GM21447 (cell line): ENCODE results near the gene LMF1.
"Not testable (repeated sequence)": the region's sequence is repeated elsewhere in the genome, so short reads cannot be mapped to it uniquely, and the experiment has no call there.

Experiments
- ATAC-seq: cut with Tn5 transposase; IDR thresholded peaks from one replicate; pipeline ENCODE4 v1.9.1; 2021; ENCODE audit not compliant: unreplicated experiment

Gene LMF1

DNA sequence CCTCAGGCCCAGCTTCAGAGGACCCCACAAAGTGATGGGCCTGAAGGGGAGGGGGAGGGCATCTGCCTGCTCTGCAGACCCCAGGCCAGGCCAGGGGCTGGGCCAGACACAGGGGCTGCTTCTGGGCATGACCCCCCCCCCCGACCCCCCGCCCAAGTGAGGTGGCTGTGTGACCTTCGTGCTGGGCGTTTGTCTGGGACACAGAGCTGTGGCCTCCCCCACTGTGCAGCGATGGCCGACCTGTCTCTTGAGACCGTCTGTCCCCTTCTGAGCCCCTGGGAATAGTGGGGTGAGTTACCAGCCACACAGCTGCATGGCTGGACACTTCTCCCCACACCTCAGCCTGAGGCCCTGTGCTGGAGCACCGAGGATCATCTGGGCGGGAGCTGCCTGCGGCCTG is 135.4 kb downstream of the LMF1 start:
- no peak for ATAC-seq

- no peak for ATAC-seq
Observed at GRCh38 chr16:833411-833810, 137.4 kb downstream of the LMF1 start.

DNA sequence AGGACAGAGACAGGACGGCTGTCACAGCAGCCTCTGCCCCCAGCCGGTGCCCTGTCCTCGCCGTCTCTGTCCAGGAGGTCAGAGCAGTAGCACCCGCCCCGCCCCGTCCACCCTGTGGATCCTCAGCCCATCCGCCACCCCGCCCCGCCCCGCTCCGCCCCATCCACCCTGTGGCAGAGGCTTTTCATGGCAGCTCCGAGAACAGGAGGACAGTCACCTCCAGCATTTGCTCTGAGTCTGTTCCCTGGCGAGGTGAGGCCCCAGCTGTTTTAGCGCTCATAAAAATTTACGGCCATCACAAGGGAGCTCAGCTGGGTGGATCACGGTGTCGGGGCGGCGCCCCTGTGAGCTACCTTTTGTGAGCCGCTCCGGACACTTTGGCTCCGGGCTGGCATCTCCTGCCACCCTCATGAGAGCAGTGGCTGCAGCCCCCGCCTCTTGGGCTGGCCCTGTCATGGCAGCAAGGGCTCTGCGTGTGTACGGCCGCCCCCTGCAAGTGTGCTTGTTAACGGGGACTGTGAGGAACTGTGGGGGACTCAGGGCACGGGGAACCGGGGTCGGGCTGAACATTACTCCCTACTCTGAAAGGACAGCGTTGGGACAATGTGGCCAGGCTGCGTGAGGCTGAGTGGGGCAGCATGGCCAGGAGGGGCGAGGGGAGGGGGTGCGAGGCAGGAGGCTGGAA is 138.0 kb downstream of the LMF1 start:
- ATAC-seq, result no peak

GRCh38 chr16:831571-832413 is 139.0 kb downstream of the LMF1 start:
- no peak for ATAC-seq

- ATAC-seq, result no peak
Observed at GRCh38 chr16:830871-831570, 139.8 kb downstream of the LMF1 start.

DNA sequence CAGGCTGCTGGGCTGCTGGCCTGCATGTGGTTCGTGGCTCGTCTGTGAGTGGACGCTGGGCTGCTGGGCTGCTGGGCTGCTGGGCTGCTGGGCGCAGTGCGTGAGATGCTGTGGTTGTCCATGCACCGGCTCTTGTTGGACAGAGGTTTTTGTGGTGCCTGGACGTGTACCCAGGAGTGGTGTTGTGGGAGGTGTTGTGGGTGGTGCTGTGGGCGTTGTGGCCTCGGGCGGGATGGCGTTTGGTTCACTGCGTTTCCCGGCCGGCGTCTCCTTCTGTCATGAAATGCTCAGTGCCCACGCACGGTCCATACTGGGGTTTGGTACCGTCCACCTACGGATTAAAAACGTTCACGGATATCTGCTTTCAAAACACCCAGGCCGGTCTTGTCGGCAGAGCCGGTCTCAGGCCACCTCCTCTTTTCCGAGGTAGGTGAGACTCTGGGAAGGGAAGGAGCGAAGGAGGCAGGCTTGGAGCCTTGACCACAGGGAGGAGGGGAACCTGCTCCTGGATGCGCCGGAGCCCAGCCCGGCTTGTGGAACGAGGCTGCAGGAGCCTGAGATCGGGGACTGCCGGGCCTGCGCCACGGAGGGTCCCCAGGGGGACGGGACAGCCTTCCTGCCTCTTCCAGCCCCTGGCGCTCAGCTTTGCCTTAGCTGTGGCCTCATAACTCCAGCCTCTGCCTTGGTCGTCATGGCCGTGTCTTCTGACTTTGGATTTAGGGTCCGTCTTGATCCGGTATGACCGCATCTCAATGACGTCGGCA is 140.5 kb downstream of the LMF1 start:
- no peak for ATAC-seq

DNA sequence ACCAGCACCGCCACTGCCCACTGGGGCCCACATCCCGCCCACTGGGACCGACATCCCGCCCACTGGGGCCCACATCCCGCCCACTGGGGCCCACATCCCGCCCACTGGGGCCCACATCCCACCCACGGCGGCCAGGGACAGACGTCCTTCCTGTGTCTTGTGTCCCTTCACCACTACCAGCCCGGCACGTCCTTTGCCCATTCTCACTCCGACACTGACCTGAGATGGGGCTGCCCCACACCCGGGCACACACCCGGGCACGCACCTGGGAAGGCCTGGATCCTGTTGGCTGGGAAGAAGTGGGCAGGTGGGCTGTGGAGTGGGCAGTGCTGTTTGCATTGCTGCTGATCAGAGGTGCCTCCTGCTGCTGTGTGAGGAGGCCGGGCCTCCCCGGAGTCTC is 141.9 kb downstream of the LMF1 start:
- no peak for ATAC-seq

DNA sequence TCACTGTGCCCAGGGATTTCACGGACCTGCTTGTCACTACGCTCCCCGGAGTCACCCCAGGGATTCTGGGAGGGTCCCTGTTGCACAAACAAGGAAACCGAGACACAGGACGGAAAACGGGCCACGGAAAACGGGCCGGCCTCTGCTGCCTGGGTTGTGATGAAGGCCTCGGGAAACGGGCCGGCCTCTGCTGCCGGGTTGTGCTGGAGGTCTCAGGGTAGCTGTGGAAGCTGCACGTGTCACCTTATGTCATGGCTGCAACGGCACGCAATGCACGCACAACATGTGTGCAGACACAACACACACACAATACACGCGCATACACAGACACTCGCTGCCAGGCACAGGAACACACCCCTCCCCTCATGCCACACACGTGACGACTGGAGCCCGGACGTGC is 143.3 kb downstream of the LMF1 start:
- no peak for ATAC-seq

DNA sequence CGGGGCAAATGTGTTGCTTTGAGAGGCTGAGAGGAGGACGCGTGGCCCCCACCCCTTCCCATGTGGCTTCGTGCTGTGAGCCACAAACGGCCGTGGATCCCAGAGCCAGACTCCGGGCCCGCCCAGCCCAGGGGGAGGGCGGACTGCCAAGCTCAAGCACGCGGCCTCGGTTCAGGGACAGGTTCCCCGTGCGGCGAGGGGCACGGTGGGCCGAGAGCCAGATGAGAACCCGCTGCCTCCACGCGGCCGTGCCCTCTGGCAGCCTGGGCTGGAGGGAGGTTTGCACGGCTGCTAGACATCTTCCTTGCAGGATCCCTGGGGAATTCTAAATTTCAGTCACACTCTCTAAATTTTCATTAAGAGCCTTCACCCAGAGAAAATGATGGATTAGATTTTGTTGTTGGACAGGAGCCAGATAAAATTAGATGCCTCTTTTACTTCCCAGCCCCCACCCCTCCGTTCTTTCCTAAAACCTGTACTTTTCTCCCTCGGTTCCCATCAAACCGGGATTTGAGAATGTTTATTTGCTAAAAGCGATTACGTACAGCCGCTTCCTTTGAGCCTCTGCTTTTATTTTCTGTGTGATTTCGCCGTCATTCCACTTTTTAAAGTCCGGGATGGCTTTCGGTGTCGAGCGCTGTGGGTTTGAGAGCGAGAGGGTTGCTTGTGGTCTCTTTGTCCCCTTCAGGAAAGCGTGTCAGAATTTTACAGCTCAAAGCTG is 145.3 kb downstream of the LMF1 start:
- ATAC-seq, result no peak

GRCh38 chr16:824601-825000 is 146.2 kb downstream of the LMF1 start:
- no peak for ATAC-seq

- no peak for ATAC-seq
Observed at GRCh38 chr16:824194-824593, 146.6 kb downstream of the LMF1 start.

GRCh38 chr16:822909-823297 is 147.9 kb downstream of the LMF1 start:
- no peak for ATAC-seq

- ATAC-seq, result no peak
Observed at GRCh38 chr16:822174-822908, 148.4 kb downstream of the LMF1 start.

- no peak for ATAC-seq
Observed at GRCh38 chr16:821751-822150, 149.0 kb downstream of the LMF1 start.

GRCh38 chr16:820748-821147 is 150.0 kb downstream of the LMF1 start:
- ATAC-seq, result no peak

DNA sequence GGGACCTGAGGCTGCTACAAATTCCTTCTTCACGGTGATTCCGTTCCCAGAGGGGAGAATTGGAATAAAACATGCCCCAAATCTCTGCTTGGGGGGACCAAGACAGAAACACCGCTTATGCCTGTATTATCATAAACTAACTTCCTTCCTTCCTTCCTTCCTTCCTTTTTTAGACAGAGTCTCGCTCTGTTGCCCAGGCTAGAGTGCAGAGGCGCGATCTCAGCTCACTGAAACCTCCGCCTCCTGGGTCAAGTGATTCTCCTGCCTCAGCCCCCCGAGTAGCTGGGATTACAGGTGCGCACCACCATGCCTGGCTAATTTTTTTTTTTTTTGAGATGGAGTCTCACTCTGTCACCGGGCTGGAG is 150.8 kb downstream of the LMF1 start:
- ATAC-seq, result not testable (repeated sequence)

GRCh38 chr16:819336-820043 is 151.3 kb downstream of the LMF1 start:
- ATAC-seq, result no peak

GRCh38 chr16:818592-818991 is 152.2 kb downstream of the LMF1 start:
- ATAC-seq, result no peak

DNA sequence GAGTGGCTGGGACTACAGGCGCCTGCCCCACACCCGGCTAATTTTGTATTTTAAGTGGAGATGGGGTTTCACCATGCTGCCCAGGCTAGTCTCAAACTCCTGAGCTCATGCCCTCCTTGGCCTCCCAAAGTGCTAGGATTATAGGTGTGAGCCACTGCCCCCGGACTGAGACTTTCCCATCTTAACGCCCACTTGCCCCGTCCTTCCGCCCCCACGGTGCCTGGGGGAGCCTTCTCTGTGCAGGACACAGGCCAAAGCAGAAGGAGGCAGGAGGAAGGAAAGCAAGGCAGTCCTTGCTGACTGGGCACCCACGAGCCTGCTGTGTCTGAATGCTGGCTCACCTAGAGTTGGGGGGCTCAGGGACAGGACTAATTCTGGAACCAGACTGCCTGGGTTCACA is 152.7 kb downstream of the LMF1 start:
- no peak for ATAC-seq
